Measurements from ENCODE around the gene EGFL6.

EGFL6 gene

GRCh38 chrX:13651150-13651549 lies 81.7 kb downstream of the EGFL6 start:
- no peak overlapping the region for H3K27ac ChIP-seq
- TF ChIP-seq CTCF (IDR thresholded peaks at IDR 0.05) (no peak), ZFX (IDR thresholded peaks at IDR 0.05; ENCODE audit: borderline replicate concordance) (no peak)

- H3K27ac ChIP-seq = peak overlapping the region; percentile 87
- no peak for TF ChIP-seq ZFX (IDR thresholded peaks at IDR 0.05; ENCODE audit: borderline replicate concordance)
These were observed 82.9 kb downstream of the EGFL6 start for GRCh38 chrX:13652287-13652793.

- TF ChIP-seq CTCF (IDR thresholded peaks at IDR 0.05) (no peak), ZFX (IDR thresholded peaks at IDR 0.05; ENCODE audit: borderline replicate concordance) (no peak)
- peak within 1 kb of the TSS; percentile 87 for H3K27ac ChIP-seq
These were observed 83.7 kb downstream of the EGFL6 start, which contains the start of gene TCEANC for GRCh38 chrX:13652850-13653693. Gene TCEANC (plus strand): TSS chrX:13653141. CDS start chrX:13662509, 9,368 bp downstream.

GRCh38 chrX:13654116-13654515 lies 84.7 kb downstream of the EGFL6 start:
- TF ChIP-seq ZFX (IDR thresholded peaks at IDR 0.05; ENCODE audit: borderline replicate concordance) (no peak), CTCF (IDR thresholded peaks at IDR 0.05) (no peak)
- H3K27ac ChIP-seq = peak overlapping the region; percentile 87

- no peak overlapping the region for H3K27ac ChIP-seq
- TF ChIP-seq CTCF (IDR thresholded peaks at IDR 0.05) (no peak), ZFX (IDR thresholded peaks at IDR 0.05; ENCODE audit: borderline replicate concordance) (no peak)
These were observed 86.3 kb downstream of the EGFL6 start for GRCh38 chrX:13655674-13656073.

GRCh38 chrX:13658602-13659001 lies 89.2 kb downstream of the EGFL6 start:
- peak; percentile 65 for TF ChIP-seq CTCF (IDR thresholded peaks at IDR 0.05)
- TF ChIP-seq ZFX (IDR thresholded peaks at IDR 0.05; ENCODE audit: borderline replicate concordance) = no peak
- no peak overlapping the region for H3K27ac ChIP-seq

GRCh38 chrX:13659063-13659462 lies 89.7 kb downstream of the EGFL6 start:
- no peak overlapping the region for H3K27ac ChIP-seq
- TF ChIP-seq ZFX (IDR thresholded peaks at IDR 0.05; ENCODE audit: borderline replicate concordance) = no peak
- no peak for TF ChIP-seq CTCF (IDR thresholded peaks at IDR 0.05)
